ENCODE measurements around the gene PARN.
"Not testable (repeated sequence)": the region's sequence is repeated elsewhere in the genome, so short reads cannot be mapped to it uniquely, and the experiment has no call there.

Gene PARN

DNA sequence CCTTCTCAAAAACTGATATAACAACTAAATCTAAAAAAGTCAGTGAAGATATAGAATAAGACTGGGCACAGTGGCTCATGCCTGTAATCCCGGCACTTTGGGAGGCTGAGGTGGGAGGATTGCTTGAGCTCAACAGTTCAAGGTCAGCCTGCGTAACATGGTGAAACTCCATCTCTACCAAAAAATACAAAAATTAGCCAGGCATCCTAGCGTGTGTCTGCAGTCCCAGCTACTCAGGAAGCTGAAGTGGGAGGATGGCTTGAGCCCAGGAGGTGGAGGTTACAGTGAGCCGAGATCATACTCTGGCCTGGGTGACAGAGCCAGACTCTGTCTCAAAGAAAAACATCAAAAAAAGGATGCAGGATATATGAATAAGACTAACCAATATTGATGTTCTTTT, 85.2 kb downstream of the PARN start:
- not testable (repeated sequence) for H3K9me3 ChIP-seq (ENCODE audit: control insufficient read depth, insufficient read depth, low read length); H3K36me3 ChIP-seq (ENCODE audit: insufficient read depth, low read length); H3K4me1 ChIP-seq (ENCODE audit: insufficient read depth, low read length); H3K9ac ChIP-seq (ENCODE audit: low read depth, low read length)

GRCh38 chr16:14539631-14540030, 90.4 kb downstream of the PARN start:
- Histone ChIP-seq H3K36me3 (ENCODE audit: insufficient read depth, low read length) (peaks cover 2% of the 10 kb centered on the region; the same call in 1 of the 2 replicates), H3K4me1 (ENCODE audit: insufficient read depth, low read length) (no peaks in the 10 kb centered on the region), H3K9ac (ENCODE audit: low read depth, low read length) (no peak overlapping the region), H3K9me3 (ENCODE audit: control insufficient read depth, insufficient read depth, low read length) (0 out of 2 replicates have a peak, but pooled peaks cover 2% of the 10 kb centered on the region)

GRCh38 chr16:14539156-14539555, 90.9 kb downstream of the PARN start:
- Histone ChIP-seq H3K9ac (ENCODE audit: low read depth, low read length) (no peak overlapping the region), H3K4me1 (ENCODE audit: insufficient read depth, low read length) (no peaks in the 10 kb centered on the region), H3K9me3 (ENCODE audit: control insufficient read depth, insufficient read depth, low read length) (0 out of 2 replicates have a peak, but pooled peaks cover 2% of the 10 kb centered on the region), H3K36me3 (ENCODE audit: insufficient read depth, low read length) (peaks cover 2% of the 10 kb centered on the region; the same call in 1 of the 2 replicates)

- Histone ChIP-seq H3K4me1 (ENCODE audit: insufficient read depth, low read length) (no peaks in the 10 kb centered on the region), H3K36me3 (ENCODE audit: insufficient read depth, low read length) (peaks cover 2% of the 10 kb centered on the region; the same call in 1 of the 2 replicates), H3K9ac (ENCODE audit: low read depth, low read length) (no peak overlapping the region), H3K9me3 (ENCODE audit: control insufficient read depth, insufficient read depth, low read length) (0 out of 2 replicates have a peak, but pooled peaks cover 2% of the 10 kb centered on the region)
Observed at GRCh38 chr16:14538604-14539003, 91.5 kb downstream of the PARN start.

GRCh38 chr16:14531613-14532012, 98.4 kb downstream of the PARN start:
- no peaks in the 10 kb centered on the region for H3K36me3 ChIP-seq (ENCODE audit: insufficient read depth, low read length)
- H3K4me1 ChIP-seq (ENCODE audit: insufficient read depth, low read length): peaks cover 12% of the 10 kb centered on the region; the same call in 1 of the 2 replicates
- H3K9me3 ChIP-seq (ENCODE audit: control insufficient read depth, insufficient read depth, low read length): 0 out of 2 replicates have a peak, but pooled peaks cover 2% of the 10 kb centered on the region
- no peak overlapping the region for H3K9ac ChIP-seq (ENCODE audit: low read depth, low read length)

- 0 out of 2 replicates have a peak, but pooled peaks cover 2% of the 10 kb centered on the region for H3K9me3 ChIP-seq (ENCODE audit: control insufficient read depth, insufficient read depth, low read length)
- H3K36me3 ChIP-seq (ENCODE audit: insufficient read depth, low read length): no peaks in the 10 kb centered on the region
- peaks cover 12% of the 10 kb centered on the region; the same call in 1 of the 2 replicates for H3K4me1 ChIP-seq (ENCODE audit: insufficient read depth, low read length)
- no peak overlapping the region for H3K9ac ChIP-seq (ENCODE audit: low read depth, low read length)
Observed at GRCh38 chr16:14531101-14531500, 99.0 kb downstream of the PARN start.

- Histone ChIP-seq H3K9ac (ENCODE audit: low read depth, low read length) (no peak overlapping the region), H3K4me1 (ENCODE audit: insufficient read depth, low read length) (peaks cover 12% of the 10 kb centered on the region; the same call in 1 of the 2 replicates), H3K36me3 (ENCODE audit: insufficient read depth, low read length) (no peaks in the 10 kb centered on the region), H3K9me3 (ENCODE audit: control insufficient read depth, insufficient read depth, low read length) (0 out of 2 replicates have a peak, but pooled peaks cover 1% of the 10 kb centered on the region)
Observed at GRCh38 chr16:14530046-14530445, 100.0 kb downstream of the PARN start.

DNA sequence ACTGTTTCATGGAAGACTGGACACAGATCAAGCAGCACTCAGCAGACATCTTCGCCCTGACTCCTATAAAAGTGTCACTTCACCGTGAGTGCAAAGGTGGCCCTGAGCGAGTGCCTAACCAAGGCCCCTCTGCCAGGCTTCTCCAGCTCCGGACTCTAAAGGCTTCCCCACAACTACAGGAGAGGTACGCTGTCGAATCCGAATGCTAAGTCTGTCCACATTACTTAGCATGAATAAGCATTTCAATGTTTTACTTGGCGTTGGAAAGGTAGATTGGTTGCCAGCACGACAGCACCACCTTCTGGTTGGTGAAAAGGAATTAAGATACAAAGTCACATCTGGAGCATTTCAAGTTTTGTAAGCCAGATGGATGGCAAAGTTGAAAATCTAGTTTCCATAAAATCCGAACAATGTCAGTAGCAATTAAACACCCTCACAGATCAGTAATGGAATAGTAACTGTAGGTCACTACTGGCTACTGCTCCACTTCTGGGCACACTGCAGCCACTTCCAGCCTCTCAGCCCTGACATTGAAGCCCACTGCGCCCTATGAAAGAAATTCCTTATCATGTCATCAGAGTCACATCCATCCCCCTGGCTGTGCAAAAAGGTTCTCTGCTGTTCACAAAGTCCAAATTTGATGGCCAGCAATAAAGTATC, 100.9 kb downstream of the PARN start:
- Histone ChIP-seq H3K4me1 (ENCODE audit: insufficient read depth, low read length) (peaks cover 14% of the 10 kb centered on the region; the same call in 1 of the 2 replicates), H3K9ac (ENCODE audit: low read depth, low read length) (no peak overlapping the region), H3K9me3 (ENCODE audit: control insufficient read depth, insufficient read depth, low read length) (no peaks in the 10 kb centered on the region), H3K36me3 (ENCODE audit: insufficient read depth, low read length) (no peaks in the 10 kb centered on the region)

- peaks cover 21% of the 10 kb centered on the region; the same call in 1 of the 2 replicates for H3K4me1 ChIP-seq (ENCODE audit: insufficient read depth, low read length)
- H3K9ac ChIP-seq (ENCODE audit: low read depth, low read length): no peak overlapping the region
- H3K36me3 ChIP-seq (ENCODE audit: insufficient read depth, low read length): no peaks in the 10 kb centered on the region
- no peaks in the 10 kb centered on the region for H3K9me3 ChIP-seq (ENCODE audit: control insufficient read depth, insufficient read depth, low read length)
Observed at GRCh38 chr16:14528306-14528705, 101.8 kb downstream of the PARN start.

DNA sequence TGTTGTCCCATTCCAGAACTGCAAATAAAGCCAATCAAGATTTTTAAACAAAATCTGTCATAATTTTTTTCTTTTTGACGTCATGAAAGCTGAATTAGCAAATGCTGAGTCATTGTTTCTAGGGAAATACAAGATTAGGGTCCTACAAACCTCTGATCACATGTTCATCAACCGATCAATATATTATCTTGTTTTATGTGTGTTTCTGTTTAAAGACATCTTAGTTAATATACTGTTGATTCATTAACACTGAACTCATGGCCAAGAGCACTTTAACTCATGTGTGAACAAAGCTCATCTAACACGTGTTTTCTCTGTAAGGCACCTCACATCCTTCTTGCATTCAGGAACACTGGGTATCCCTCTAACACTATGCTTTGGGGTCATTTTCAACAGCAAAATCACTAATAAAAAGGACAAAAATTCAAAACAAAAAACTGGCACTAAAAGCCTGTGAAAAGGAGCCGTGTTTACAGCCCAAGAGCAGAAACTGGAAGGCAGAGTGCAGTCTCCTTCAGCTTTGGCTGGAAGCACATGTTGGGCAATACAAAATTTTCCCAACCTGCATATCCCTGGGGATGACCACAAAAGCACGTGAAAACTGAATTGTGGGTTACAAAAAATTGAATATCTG, 102.5 kb downstream of the PARN start:
- Histone ChIP-seq H3K9ac (ENCODE audit: low read depth, low read length) (no peak overlapping the region), H3K4me1 (ENCODE audit: insufficient read depth, low read length) (peaks cover 25% of the 10 kb centered on the region), H3K9me3 (ENCODE audit: control insufficient read depth, insufficient read depth, low read length) (no peaks in the 10 kb centered on the region), H3K36me3 (ENCODE audit: insufficient read depth, low read length) (no peaks in the 10 kb centered on the region)

- H3K9me3 ChIP-seq (ENCODE audit: control insufficient read depth, insufficient read depth, low read length): no peaks in the 10 kb centered on the region
- peaks cover 35% of the 10 kb centered on the region for H3K4me1 ChIP-seq (ENCODE audit: insufficient read depth, low read length)
- H3K9ac ChIP-seq (ENCODE audit: low read depth, low read length): no peak overlapping the region
- H3K36me3 ChIP-seq (ENCODE audit: insufficient read depth, low read length): no peaks in the 10 kb centered on the region
Observed at GRCh38 chr16:14525596-14525995, 104.5 kb downstream of the PARN start.

DNA sequence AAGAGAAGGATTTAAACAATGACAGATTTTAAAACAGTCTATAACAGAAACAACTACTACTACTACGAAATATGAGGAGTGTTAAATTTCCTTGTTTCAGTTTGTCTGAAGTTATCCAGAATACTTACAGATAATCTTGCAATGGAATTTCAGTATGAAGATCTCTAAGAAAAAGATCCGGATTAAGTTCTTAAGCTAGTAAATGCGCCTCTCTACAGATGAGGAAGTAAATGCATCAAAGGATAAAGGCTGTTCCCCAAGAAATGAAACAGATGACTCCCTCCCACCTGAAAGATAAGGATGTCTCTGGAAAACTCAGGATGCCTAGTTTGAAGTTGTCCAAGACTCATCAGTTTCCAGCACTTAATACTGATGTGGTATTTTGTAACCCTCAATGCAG, 105.1 kb downstream of the PARN start:
- Histone ChIP-seq H3K9me3 (ENCODE audit: control insufficient read depth, insufficient read depth, low read length) (no peaks in the 10 kb centered on the region), H3K36me3 (ENCODE audit: insufficient read depth, low read length) (no peaks in the 10 kb centered on the region), H3K4me1 (ENCODE audit: insufficient read depth, low read length) (peaks cover 35% of the 10 kb centered on the region), H3K9ac (ENCODE audit: low read depth, low read length) (no peak overlapping the region)

- no peaks in the 10 kb centered on the region for H3K36me3 ChIP-seq (ENCODE audit: insufficient read depth, low read length)
- H3K9ac ChIP-seq (ENCODE audit: low read depth, low read length): no peak overlapping the region
- H3K9me3 ChIP-seq (ENCODE audit: control insufficient read depth, insufficient read depth, low read length): no peaks in the 10 kb centered on the region
- H3K4me1 ChIP-seq (ENCODE audit: insufficient read depth, low read length): peaks cover 34% of the 10 kb centered on the region
Observed at GRCh38 chr16:14523632-14524031, 106.4 kb downstream of the PARN start.

DNA sequence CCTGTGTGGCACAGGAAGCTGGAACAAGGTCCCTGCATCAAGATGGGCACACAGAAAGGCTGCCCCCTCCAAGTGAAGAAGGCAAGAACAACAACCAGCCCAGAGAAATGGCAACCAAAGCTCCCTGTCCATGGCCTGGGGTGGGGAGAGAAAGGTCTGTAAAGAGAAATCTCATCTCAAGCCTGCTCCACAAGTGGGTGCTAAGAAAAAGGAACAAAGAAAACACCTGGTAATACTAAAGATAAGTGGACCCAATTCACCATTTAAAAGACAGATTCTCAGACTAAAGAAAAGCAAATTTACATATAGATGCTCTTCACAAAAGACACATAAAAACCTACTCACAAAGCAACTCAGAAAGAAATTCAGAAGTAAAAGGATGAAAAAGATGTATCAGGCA, 107.4 kb downstream of the PARN start:
- H3K4me1 ChIP-seq (ENCODE audit: insufficient read depth, low read length): peaks cover 25% of the 10 kb centered on the region
- H3K36me3 ChIP-seq (ENCODE audit: insufficient read depth, low read length): no peaks in the 10 kb centered on the region
- H3K9me3 ChIP-seq (ENCODE audit: control insufficient read depth, insufficient read depth, low read length): no peaks in the 10 kb centered on the region
- no peak overlapping the region for H3K9ac ChIP-seq (ENCODE audit: low read depth, low read length)

DNA sequence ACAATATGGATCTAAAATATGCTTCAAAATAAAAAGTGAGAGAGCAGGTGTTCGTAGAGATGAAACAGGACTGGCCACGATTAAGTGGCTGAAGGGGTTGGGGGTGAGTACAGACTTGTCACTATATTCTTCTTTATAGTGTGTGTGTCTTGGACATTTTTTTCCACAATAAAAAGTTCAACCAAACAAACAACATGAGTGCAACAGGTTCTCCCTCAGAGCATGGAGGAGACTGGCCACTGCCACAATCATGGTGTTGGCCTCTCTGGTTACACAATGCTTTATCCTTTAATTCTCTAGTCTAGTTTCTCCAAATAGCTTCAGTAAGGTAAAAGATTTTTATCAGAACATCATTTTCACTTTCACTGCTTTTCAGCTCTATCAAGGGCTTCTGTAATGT, 109.3 kb downstream of the PARN start:
- H3K9ac ChIP-seq (ENCODE audit: low read depth, low read length): no peak overlapping the region
- H3K4me1 ChIP-seq (ENCODE audit: insufficient read depth, low read length): peaks cover 23% of the 10 kb centered on the region
- H3K9me3 ChIP-seq (ENCODE audit: control insufficient read depth, insufficient read depth, low read length): no peaks in the 10 kb centered on the region
- no peaks in the 10 kb centered on the region for H3K36me3 ChIP-seq (ENCODE audit: insufficient read depth, low read length)
